Measurements from ENCODE around the gene ADAM11.
"Not testable (repeated sequence)": the region's sequence is repeated elsewhere in the genome, so short reads cannot be mapped to it uniquely, and the experiment has no call there.

The ADAM11 gene, protein sequence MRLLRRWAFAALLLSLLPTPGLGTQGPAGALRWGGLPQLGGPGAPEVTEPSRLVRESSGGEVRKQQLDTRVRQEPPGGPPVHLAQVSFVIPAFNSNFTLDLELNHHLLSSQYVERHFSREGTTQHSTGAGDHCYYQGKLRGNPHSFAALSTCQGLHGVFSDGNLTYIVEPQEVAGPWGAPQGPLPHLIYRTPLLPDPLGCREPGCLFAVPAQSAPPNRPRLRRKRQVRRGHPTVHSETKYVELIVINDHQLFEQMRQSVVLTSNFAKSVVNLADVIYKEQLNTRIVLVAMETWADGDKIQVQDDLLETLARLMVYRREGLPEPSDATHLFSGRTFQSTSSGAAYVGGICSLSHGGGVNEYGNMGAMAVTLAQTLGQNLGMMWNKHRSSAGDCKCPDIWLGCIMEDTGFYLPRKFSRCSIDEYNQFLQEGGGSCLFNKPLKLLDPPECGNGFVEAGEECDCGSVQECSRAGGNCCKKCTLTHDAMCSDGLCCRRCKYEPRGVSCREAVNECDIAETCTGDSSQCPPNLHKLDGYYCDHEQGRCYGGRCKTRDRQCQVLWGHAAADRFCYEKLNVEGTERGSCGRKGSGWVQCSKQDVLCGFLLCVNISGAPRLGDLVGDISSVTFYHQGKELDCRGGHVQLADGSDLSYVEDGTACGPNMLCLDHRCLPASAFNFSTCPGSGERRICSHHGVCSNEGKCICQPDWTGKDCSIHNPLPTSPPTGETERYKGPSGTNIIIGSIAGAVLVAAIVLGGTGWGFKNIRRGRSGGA

GRCh38 chr17:44758414-44759085, at the start of gene ADAM11:
Gene ADAM11 (plus strand): TSS chr17:44758988. CDS start chr17:44759200, 212 bp downstream.
- Histone ChIP-seq H3K9me3 (ENCODE audit: insufficient read depth, low read length) (no peaks in the 10 kb centered on the region), H3K4me3 (ENCODE audit: insufficient read depth, low read length, poor library complexity, severe bottlenecking) (no peak within 1 kb of the TSS), H3K27me3 (ENCODE audit: low read length) (no peaks in the 10 kb centered on the region), H4K20me1 (ENCODE audit: low read depth, low read length) (no peaks in the 10 kb centered on the region), H2AFZ (ENCODE audit: low read depth, low read length, severe bottlenecking) (no peak within 1 kb of the TSS), H3K36me3 (ENCODE audit: low read length) (no peaks in the 10 kb centered on the region), H3K4me2 (ENCODE audit: low read depth, low read length, poor library complexity, severe bottlenecking) (peak within 1 kb of the TSS; percentile 40), H3K9ac (ENCODE audit: low read length) (peak within 1 kb of the TSS; percentile 20; the same call in 1 of the 2 replicates), H3F3A (ENCODE audit: insufficient read depth) (no peaks in the 10 kb centered on the region), H3K9me2 (replicated peaks; ENCODE audit: insufficient read depth, low read length) (no peaks in the 10 kb centered on the region), H3K27ac (ENCODE audit: low read depth, low read length) (no peak within 1 kb of the TSS), H3K79me2 (ENCODE audit: insufficient read depth, low read length) (no peaks in the 10 kb centered on the region)
- TF ChIP-seq CTCF (IDR thresholded peaks at IDR 0.05; ENCODE audit: insufficient read depth, low read length, poor library complexity, severe bottlenecking), result no peak
- TF ChIP-seq EZH2phosphoT487 (conservative IDR thresholded peaks at IDR 0.05; ENCODE audit: low read length), result no peak

DNA sequence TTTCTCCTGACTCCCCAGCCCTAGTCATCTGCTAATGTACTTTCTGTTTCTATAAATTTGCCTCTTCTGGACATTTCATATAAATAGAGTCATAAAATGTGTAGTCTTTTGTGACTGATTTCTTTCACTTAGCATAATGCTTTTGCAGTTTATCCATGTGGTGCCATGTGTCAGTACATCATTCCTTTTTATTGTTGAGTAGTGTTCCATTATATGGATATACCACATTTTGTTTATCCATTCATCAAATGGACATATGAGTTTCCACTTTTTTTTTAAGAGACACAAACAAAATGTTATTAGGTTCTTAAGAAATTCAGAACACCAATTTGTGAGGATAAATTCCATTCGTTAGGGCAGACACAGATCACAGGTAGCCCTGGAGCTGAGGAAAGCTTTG, 39.3 kb upstream of the ADAM11 start:
- no peaks in the 10 kb centered on the region for H3K9me2 ChIP-seq (replicated peaks; ENCODE audit: insufficient read depth, low read length)
- H3K4me2 ChIP-seq (ENCODE audit: low read depth, low read length, poor library complexity, severe bottlenecking), result no peak overlapping the region
- no peaks in the 10 kb centered on the region for H3K27me3 ChIP-seq (ENCODE audit: low read length)
- TF ChIP-seq EZH2phosphoT487 (conservative IDR thresholded peaks at IDR 0.05; ENCODE audit: low read length), result no peak
- TF ChIP-seq CTCF (IDR thresholded peaks at IDR 0.05; ENCODE audit: insufficient read depth, low read length, poor library complexity, severe bottlenecking), result no peak
- H3K79me2 ChIP-seq (ENCODE audit: insufficient read depth, low read length), result no peaks in the 10 kb centered on the region
- H4K20me1 ChIP-seq (ENCODE audit: low read depth, low read length), result no peaks in the 10 kb centered on the region
- H2AFZ ChIP-seq (ENCODE audit: low read depth, low read length, severe bottlenecking), result no peak overlapping the region
- H3K27ac ChIP-seq (ENCODE audit: low read depth, low read length), result no peak overlapping the region
- no peak overlapping the region for H3K9ac ChIP-seq (ENCODE audit: low read length)
- H3K36me3 ChIP-seq (ENCODE audit: low read length), result no peaks in the 10 kb centered on the region
- no peak overlapping the region for H3K4me3 ChIP-seq (ENCODE audit: insufficient read depth, low read length, poor library complexity, severe bottlenecking)
- H3F3A ChIP-seq (ENCODE audit: insufficient read depth), result no peaks in the 10 kb centered on the region
- H3K9me3 ChIP-seq (ENCODE audit: insufficient read depth, low read length), result no peaks in the 10 kb centered on the region

GRCh38 chr17:44722254-44722653, 36.5 kb upstream of the ADAM11 start:
- Histone ChIP-seq H3K4me2 (ENCODE audit: low read depth, low read length, poor library complexity, severe bottlenecking) (no peak overlapping the region), H4K20me1 (ENCODE audit: low read depth, low read length) (no peaks in the 10 kb centered on the region), H3F3A (ENCODE audit: insufficient read depth) (no peaks in the 10 kb centered on the region), H3K27ac (ENCODE audit: low read depth, low read length) (no peak overlapping the region), H3K27me3 (ENCODE audit: low read length) (no peaks in the 10 kb centered on the region), H3K9me3 (ENCODE audit: insufficient read depth, low read length) (no peaks in the 10 kb centered on the region), H3K79me2 (ENCODE audit: insufficient read depth, low read length) (no peaks in the 10 kb centered on the region), H3K36me3 (ENCODE audit: low read length) (no peaks in the 10 kb centered on the region), H3K9me2 (replicated peaks; ENCODE audit: insufficient read depth, low read length) (no peaks in the 10 kb centered on the region), H3K9ac (ENCODE audit: low read length) (no peak overlapping the region), H3K4me3 (ENCODE audit: insufficient read depth, low read length, poor library complexity, severe bottlenecking) (no peak overlapping the region), H2AFZ (ENCODE audit: low read depth, low read length, severe bottlenecking) (no peak overlapping the region)
- TF ChIP-seq CTCF (IDR thresholded peaks at IDR 0.05; ENCODE audit: insufficient read depth, low read length, poor library complexity, severe bottlenecking) (no peak), EZH2phosphoT487 (conservative IDR thresholded peaks at IDR 0.05; ENCODE audit: low read length) (no peak)

DNA sequence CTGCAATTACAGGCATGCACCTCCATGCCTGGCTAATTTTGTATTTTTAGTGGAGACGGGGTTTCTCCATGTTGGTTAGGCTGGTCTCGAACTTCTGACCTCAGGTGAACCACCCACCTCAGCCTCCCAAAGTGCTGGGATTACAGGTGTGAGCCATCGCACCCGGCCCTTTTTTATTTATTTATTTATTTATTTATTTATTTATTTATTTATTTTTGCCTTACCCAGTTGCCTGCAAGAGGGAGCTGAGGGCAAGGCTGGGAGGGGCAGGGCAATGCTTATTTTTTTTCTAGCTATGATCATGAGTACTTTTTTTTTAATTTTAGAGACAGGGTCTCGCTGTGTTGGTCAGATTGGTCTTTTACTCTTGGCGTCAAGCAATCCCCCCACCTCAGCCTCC, 32.7 kb upstream of the ADAM11 start:
- not testable (repeated sequence) for H4K20me1 ChIP-seq (ENCODE audit: low read depth, low read length); H3K9ac ChIP-seq (ENCODE audit: low read length); H3K27me3 ChIP-seq (ENCODE audit: low read length); H3K36me3 ChIP-seq (ENCODE audit: low read length); H2AFZ ChIP-seq (ENCODE audit: low read depth, low read length, severe bottlenecking); H3K9me3 ChIP-seq (ENCODE audit: insufficient read depth, low read length); H3K27ac ChIP-seq (ENCODE audit: low read depth, low read length); H3K4me2 ChIP-seq (ENCODE audit: low read depth, low read length, poor library complexity, severe bottlenecking); H3K4me3 ChIP-seq (ENCODE audit: insufficient read depth, low read length, poor library complexity, severe bottlenecking); H3K79me2 ChIP-seq (ENCODE audit: insufficient read depth, low read length); H3F3A ChIP-seq (ENCODE audit: insufficient read depth); H3K9me2 ChIP-seq (replicated peaks; ENCODE audit: insufficient read depth, low read length)
